ENCODE results near the gene ATP6V1C2.

ATP6V1C2 gene

DNA sequence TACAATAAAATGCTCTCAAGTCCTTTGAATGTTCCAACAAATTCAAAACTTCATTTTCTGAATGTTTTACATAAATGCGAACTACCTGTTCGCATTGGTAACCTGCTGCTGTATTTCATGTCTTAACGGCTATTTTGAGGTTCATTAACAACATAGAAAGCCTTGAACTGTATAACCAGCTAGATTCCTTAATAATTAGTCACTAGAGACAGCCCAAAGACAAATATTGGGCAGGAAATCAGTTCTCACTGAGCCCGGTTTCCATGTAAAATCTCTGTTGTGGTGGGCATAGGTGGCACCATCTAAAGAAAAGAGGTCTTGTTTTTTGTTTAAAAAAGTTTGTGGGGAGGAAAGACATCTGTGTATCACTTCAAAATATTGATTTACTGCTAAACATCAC, 62.0 kb downstream of the ATP6V1C2 start:
- H3K36me3 ChIP-seq (ENCODE audit: control insufficient read depth, insufficient read depth, low read length) = peaks cover 28% of the 10 kb centered on the region

DNA sequence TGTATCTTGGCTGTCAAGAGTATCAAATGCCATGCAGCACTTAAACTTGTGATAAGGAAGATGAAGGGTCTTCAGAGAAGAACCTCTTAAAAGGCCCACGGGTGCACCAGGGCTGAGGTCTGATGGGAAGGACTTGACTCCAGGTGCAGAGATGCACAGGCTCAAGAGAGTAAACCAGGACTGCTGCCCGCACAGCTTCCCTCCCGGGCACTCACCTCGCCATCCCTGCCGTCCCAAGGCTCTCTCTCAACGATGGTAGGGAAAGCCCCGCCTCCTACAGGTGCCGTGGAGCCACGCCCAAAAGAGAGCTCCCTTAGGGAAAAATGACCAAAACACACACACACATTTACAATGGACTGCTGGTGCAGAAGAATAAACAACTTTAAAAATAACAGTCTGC, 63.3 kb downstream of the ATP6V1C2 start:
- Histone ChIP-seq H3K4me1 (ENCODE audit: control insufficient read depth, insufficient read depth, low read length) (no peaks in the 10 kb centered on the region), H3K36me3 (ENCODE audit: control insufficient read depth, insufficient read depth, low read length) (peaks cover 36% of the 10 kb centered on the region), H3K4me3 (ENCODE audit: low read length) (no peak overlapping the region), H3K27me3 (ENCODE audit: control insufficient read depth, insufficient read depth, low read length) (no peaks in the 10 kb centered on the region), H3K9ac (ENCODE audit: low read length) (no peak overlapping the region), H3K27ac (ENCODE audit: low read depth, low read length) (peak overlapping the region; percentile 38)

More for the DNA sequence above, 62.0 kb downstream of the ATP6V1C2 start:
- Histone ChIP-seq H3K27me3 (ENCODE audit: control insufficient read depth, insufficient read depth, low read length) (no peaks in the 10 kb centered on the region), H3K27ac (ENCODE audit: low read depth, low read length) (no peak overlapping the region), H3K4me1 (ENCODE audit: control insufficient read depth, insufficient read depth, low read length) (no peaks in the 10 kb centered on the region), H3K4me3 (ENCODE audit: low read length) (no peak overlapping the region), H3K9ac (ENCODE audit: low read length) (no peak overlapping the region)

DNA sequence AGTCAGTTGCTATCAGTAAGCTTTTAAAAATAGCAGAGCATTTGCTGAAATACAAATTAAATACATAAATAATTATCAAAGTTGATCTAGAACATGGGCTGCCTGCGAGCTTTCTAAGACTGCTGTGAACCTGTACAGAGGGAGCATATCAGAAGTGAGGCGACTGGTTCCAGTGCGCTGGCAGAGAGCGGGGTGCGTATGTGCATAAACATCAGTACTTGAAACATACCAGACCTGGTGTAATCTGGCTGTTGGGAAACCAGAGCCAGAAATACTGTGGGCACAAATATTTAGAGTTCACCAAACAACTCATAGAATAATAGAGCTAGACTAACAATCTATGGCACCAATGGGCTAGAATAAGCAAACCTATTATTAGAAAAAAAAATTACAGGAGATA, 63.8 kb downstream of the ATP6V1C2 start:
- Histone ChIP-seq H3K36me3 (ENCODE audit: control insufficient read depth, insufficient read depth, low read length) (peaks cover 36% of the 10 kb centered on the region), H3K27me3 (ENCODE audit: control insufficient read depth, insufficient read depth, low read length) (no peaks in the 10 kb centered on the region)

DNA sequence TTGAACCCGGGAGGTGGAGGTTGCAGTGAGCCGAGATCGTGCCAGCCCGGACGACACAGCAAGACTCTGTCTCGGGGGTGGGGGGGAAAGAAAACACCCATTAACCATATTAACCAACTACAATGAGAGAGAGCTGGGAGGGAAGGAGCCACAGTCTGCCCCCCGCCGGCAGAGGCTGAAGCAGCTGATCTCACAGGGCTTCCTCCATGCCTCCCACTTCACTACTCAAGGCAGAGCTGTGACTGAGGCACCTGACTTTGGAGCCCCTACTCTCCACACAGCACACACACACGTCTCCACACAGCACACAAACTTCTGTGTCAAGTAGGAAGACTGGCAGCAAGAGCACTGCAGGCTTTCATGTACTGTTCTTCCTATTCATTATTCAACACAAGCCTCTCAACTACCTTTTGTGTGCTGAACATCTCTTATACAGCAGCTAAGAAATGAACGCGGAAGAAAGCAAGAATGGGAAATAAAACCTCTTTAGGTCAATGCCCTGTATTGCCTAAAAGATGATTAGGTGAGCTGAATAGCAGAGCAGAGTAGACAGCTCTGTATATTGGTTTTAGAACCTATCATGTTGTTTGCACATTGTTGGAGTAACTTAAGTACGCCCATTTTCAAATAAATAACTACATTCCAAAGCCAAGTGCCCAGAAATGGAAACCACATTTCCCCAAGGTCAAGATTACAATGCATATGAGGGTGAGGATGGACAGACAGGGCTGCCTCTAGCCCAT, 65.0 kb downstream of the ATP6V1C2 start:
- Histone ChIP-seq H3K36me3 (ENCODE audit: control insufficient read depth, insufficient read depth, low read length) (peaks cover 37% of the 10 kb centered on the region), H3K4me1 (ENCODE audit: control insufficient read depth, insufficient read depth, low read length) (no peaks in the 10 kb centered on the region), H3K27me3 (ENCODE audit: control insufficient read depth, insufficient read depth, low read length) (no peaks in the 10 kb centered on the region), H3K9ac (ENCODE audit: low read length) (no peak overlapping the region), H3K4me3 (ENCODE audit: low read length) (no peak overlapping the region), H3K27ac (ENCODE audit: low read depth, low read length) (no peak overlapping the region)

More for the DNA sequence above, 63.8 kb downstream of the ATP6V1C2 start:
- H3K4me3 ChIP-seq (ENCODE audit: low read length) = no peak overlapping the region
- peak overlapping the region; percentile 38 for H3K27ac ChIP-seq (ENCODE audit: low read depth, low read length)
- H3K4me1 ChIP-seq (ENCODE audit: control insufficient read depth, insufficient read depth, low read length) = no peaks in the 10 kb centered on the region
- H3K9ac ChIP-seq (ENCODE audit: low read length) = no peak overlapping the region

DNA sequence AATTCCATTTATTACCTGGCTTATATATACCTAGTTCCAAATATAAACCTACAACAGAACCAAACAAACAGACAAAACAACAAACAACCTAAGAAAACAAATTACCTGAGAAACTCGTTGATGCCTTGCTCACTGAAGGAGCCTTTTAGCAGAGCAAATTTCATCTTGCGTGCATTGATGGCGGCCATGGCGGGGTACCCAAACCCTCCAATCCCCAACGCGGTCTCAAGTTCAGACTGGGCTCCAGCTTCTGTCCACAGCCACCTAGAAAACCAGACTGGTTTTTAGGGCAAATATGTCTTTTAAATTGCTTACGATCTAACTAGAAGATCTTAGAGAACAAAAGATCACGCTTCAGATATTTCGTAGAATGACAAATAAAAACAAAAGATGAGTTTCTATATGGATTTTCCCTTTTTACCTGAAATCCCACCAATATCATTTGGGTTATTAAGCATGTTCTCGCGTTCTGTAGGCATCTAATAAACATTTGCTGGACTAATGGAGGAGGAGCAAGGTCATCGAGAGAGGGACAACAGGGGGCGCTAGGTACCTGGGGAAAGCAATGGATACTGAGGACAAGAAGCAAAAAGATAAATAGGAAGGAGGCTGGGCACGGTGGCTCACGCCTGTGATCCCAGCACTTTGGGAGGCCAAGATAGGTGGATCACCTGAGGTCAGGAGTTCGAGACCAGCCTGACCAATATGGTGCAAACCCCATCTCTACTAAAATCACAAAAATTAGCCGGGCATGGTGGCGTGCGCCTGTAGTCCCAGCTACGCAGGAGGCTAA, 65.9 kb downstream of the ATP6V1C2 start:
- no peaks in the 10 kb centered on the region for H3K27me3 ChIP-seq (ENCODE audit: control insufficient read depth, insufficient read depth, low read length)

DNA sequence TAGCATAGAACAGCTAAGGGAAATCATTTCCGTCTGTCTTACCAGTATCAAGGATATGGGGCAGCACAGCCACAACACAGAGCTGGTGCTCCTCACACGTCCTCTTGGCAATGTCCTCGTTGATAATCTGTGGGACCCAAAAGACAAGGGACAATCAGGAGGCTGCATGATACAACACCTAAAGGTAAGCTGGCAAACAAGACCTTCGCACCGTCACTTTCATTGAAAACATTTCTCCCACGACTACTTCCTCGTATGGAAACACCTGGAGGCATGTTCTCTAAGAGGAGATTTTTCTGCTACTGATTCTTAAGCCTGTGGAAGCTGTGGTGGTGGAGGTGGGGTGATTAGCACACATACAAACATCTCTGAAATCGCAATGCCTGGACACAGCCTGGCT, 67.4 kb downstream of the ATP6V1C2 start:
- peaks cover 36% of the 10 kb centered on the region for H3K36me3 ChIP-seq (ENCODE audit: control insufficient read depth, insufficient read depth, low read length)

More for the DNA sequence above, 65.9 kb downstream of the ATP6V1C2 start:
- H3K4me3 ChIP-seq (ENCODE audit: low read length) = no peak overlapping the region
- H3K27ac ChIP-seq (ENCODE audit: low read depth, low read length) = no peak overlapping the region
- peaks cover 40% of the 10 kb centered on the region for H3K36me3 ChIP-seq (ENCODE audit: control insufficient read depth, insufficient read depth, low read length)
- no peak overlapping the region for H3K9ac ChIP-seq (ENCODE audit: low read length)
- H3K4me1 ChIP-seq (ENCODE audit: control insufficient read depth, insufficient read depth, low read length) = no peaks in the 10 kb centered on the region

DNA sequence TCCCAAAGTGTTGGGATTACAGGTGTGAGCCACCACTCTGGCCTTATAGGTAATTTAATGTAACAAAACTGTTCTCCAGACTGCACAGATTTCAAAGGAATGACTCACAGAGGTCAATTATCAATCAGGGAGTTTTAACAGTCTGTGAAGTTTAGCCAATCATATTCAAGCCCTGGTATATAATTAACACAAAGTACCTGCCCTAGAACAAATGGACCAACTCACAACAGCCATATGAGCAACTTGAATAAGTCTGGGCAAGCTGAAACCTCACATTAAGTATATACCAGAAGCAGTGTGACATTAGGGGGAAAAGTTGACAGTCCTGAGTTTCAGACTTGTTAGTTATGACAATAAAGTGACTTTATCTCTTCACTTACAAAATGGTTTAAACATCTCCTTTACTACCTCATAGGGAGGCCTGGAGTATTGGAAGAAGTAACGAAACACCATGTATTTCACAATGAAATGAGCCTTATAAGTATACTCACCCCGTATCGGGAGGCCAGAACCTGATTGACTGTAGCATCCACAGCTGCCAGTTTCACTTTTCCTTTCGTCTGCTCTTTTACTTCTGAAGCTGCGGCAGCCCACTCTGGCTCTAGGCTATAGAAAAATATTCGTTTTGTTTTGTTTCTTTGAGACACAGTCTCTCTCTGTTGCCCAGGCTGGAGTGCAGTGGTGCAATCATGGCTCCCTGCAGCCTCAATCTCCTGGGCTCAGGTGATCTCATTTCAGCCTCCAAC, 69.0 kb downstream of the ATP6V1C2 start:
- Histone ChIP-seq H3K36me3 (ENCODE audit: control insufficient read depth, insufficient read depth, low read length) (peaks cover 32% of the 10 kb centered on the region), H3K9ac (ENCODE audit: low read length) (no peak overlapping the region), H3K27me3 (ENCODE audit: control insufficient read depth, insufficient read depth, low read length) (no peaks in the 10 kb centered on the region), H3K4me1 (ENCODE audit: control insufficient read depth, insufficient read depth, low read length) (no peaks in the 10 kb centered on the region), H3K27ac (ENCODE audit: low read depth, low read length) (no peak overlapping the region), H3K4me3 (ENCODE audit: low read length) (no peak overlapping the region)

More for the DNA sequence above, 67.4 kb downstream of the ATP6V1C2 start:
- Histone ChIP-seq H3K9ac (ENCODE audit: low read length) (no peak overlapping the region), H3K4me1 (ENCODE audit: control insufficient read depth, insufficient read depth, low read length) (no peaks in the 10 kb centered on the region), H3K27ac (ENCODE audit: low read depth, low read length) (no peak overlapping the region), H3K27me3 (ENCODE audit: control insufficient read depth, insufficient read depth, low read length) (no peaks in the 10 kb centered on the region), H3K4me3 (ENCODE audit: low read length) (no peak overlapping the region)

DNA sequence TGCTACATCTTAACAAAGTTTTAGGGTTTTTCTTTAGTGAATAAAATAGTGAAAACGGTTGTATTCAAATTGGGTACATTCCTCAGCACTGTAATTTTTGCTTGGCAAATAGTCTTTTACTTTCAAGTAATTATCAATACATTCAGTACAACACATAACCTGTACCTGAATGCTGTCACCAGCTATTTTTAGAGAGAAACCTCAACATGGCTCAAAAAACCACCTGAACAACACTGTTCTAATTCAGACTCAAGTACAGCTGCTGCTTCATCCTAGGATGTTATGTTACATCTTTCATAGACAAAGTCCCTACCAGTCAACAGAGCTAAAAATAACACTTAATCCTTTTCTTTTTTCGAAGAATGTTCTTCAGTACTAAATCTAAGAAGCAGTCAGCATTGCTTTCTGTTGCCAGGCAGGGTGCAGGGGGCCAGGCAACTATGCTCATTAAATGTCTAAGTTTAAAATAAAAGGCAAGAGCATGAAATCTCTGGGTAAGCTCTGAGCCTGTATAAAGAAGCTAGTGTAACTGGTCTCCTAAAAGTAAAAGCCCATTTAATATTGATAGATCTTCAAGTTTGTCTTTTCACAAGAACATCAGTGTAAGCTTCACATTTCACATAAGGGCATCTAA, 70.7 kb downstream of the ATP6V1C2 start:
- Histone ChIP-seq H3K4me3 (ENCODE audit: low read length) (no peak overlapping the region), H3K36me3 (ENCODE audit: control insufficient read depth, insufficient read depth, low read length) (peaks cover 32% of the 10 kb centered on the region), H3K27me3 (ENCODE audit: control insufficient read depth, insufficient read depth, low read length) (no peaks in the 10 kb centered on the region), H3K27ac (ENCODE audit: low read depth, low read length) (no peak overlapping the region), H3K4me1 (ENCODE audit: control insufficient read depth, insufficient read depth, low read length) (no peaks in the 10 kb centered on the region), H3K9ac (ENCODE audit: low read length) (no peak overlapping the region)

DNA sequence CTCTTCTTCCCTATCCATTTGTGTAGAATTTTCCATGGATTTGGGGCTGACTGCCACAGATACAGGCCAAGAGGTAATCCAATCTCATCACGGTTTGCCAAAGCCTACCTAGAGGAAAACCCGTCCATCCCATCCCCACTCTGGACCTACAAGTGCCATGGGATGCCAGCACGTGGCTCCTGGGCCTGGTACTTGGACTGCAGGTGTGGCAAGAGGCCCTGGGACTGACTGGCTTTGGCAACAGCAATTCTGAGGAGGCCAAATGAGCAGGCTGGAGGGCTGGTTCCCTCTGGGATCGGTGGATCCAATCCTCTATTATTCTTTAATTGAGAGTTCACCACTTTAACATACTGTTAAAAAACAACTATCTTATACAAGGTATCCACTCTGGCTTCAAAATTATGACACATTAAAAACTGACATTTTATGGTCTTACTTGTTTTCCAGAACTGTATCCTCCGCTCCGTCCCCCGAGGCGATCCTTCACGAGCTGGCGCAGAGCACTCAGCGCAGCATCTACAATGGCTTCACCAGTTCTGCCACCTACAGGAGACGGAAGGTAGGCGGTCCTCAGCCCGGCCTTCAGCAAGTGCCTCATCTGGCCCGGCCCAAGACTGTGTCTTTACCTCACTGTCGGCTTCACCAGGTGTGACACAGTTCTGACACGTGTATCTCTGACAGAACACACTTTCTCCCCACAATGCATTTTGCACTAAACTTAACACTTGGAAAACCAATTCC, 71.4 kb downstream of the ATP6V1C2 start:
- peaks cover 32% of the 10 kb centered on the region for H3K36me3 ChIP-seq (ENCODE audit: control insufficient read depth, insufficient read depth, low read length)
- H3K27ac ChIP-seq (ENCODE audit: low read depth, low read length) = no peak overlapping the region
- no peaks in the 10 kb centered on the region for H3K4me1 ChIP-seq (ENCODE audit: control insufficient read depth, insufficient read depth, low read length)
- H3K27me3 ChIP-seq (ENCODE audit: control insufficient read depth, insufficient read depth, low read length) = no peaks in the 10 kb centered on the region
- no peak overlapping the region for H3K9ac ChIP-seq (ENCODE audit: low read length)
- no peak overlapping the region for H3K4me3 ChIP-seq (ENCODE audit: low read length)

DNA sequence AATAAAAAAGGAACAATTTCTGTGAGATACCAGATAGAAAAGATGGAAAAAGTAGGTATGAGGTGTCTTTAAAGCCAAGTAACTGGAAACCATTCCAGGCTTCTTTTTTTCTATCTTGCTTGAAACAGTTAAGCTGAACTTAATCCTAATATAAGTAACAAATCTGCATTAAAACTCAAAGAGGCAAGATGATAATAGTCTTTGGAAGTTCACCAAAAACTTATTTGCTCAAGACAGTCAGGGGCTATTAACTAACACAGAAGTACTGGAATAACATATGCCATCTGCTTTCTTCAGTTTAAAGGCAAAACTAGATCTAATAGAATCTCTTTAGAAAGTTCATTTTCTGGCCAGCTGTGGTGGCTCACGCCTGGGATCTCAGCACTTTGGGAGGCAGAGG, 72.4 kb downstream of the ATP6V1C2 start:
- Histone ChIP-seq H3K27me3 (ENCODE audit: control insufficient read depth, insufficient read depth, low read length) (no peaks in the 10 kb centered on the region), H3K4me3 (ENCODE audit: low read length) (no peak overlapping the region), H3K9ac (ENCODE audit: low read length) (no peak overlapping the region), H3K36me3 (ENCODE audit: control insufficient read depth, insufficient read depth, low read length) (peaks cover 29% of the 10 kb centered on the region), H3K4me1 (ENCODE audit: control insufficient read depth, insufficient read depth, low read length) (no peaks in the 10 kb centered on the region), H3K27ac (ENCODE audit: low read depth, low read length) (no peak overlapping the region)

DNA sequence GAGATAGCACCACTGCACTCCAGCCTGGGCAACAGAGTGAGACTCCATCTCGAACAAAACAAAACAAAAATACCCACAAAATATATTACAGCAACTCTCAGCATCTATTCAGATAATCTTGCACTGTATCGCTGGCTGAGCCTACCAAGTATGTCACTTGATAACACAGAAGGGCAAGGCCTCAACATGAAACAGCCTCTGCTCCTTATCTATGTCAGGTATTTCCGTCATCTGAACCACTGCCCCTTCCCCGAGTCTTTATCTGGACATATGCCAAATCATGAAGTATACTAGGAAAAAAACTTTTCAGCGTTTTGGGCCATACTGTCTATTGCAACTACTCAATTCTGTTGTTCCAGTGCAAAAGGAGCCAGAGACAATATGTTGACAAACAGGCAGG, 73.4 kb downstream of the ATP6V1C2 start:
- H3K9ac ChIP-seq (ENCODE audit: low read length) = no peak overlapping the region
- no peak overlapping the region for H3K27ac ChIP-seq (ENCODE audit: low read depth, low read length)
- peaks cover 23% of the 10 kb centered on the region for H3K36me3 ChIP-seq (ENCODE audit: control insufficient read depth, insufficient read depth, low read length)
- no peak overlapping the region for H3K4me3 ChIP-seq (ENCODE audit: low read length)
- H3K4me1 ChIP-seq (ENCODE audit: control insufficient read depth, insufficient read depth, low read length) = no peaks in the 10 kb centered on the region
- no peaks in the 10 kb centered on the region for H3K27me3 ChIP-seq (ENCODE audit: control insufficient read depth, insufficient read depth, low read length)
